IMR-90 (cell line): Measurements from ENCODE around the gene CTSH. TPM values are rescaled to one million over a fixed set of nuclear protein-coding genes. Genes with fewer than 3 reads are reported as not detected.

Experiments used
- ATAC-seq: fragments of 200-7000 bp; cut with Tn5 transposase; 2 replicates; pipeline ENCODE4 v1.9.1; 2020; ENCODE audit warnings: low read depth, mild to moderate bottlenecking, moderate library complexity
- BruUV-seq: library from RNA; stranded (reverse); fragments of 400-500 nt; replicated peaks from 2 replicates; lab custom pipeline; 2021; lab: Mats Ljungman, UMichigan
- CTCF ChIA-PET: fragments of 300-600 bp; formaldehyde crosslinking; extraction: SDS; loops from one replicate; lab custom pipeline; 2021; ENCODE audit warnings: antibody characterized with exemption; lab: Yijun Ruan, JAX
- POLR2A ChIA-PET: fragments of 300-600 bp; sonication (Branson Sonifier 250); formaldehyde crosslinking; loops from one replicate; lab custom pipeline; 2022; ENCODE audit warnings: antibody characterized with exemption; ENCODE audit not compliant: unreplicated experiment; lab: Charles Lee
- DNase-seq: peaks from one replicate; pipeline ENCODE4 v3.0.0; 2013
- H2AFZ ChIP-seq: replicated peaks from 2 replicates; pipeline ENCODE3; 2013; ENCODE audit warnings: low read length, mild to moderate bottlenecking; ENCODE audit not compliant: poor library complexity
- H2AK5ac ChIP-seq: 2 replicates; pipeline ENCODE4 v1.6.1; 2013; ENCODE audit warnings: low read depth, low read length, inconsistent platforms
- H2AK9ac ChIP-seq: replicated peaks from 2 replicates; pipeline ENCODE3; 2013; ENCODE audit warnings: mild to moderate bottlenecking, low read depth, low read length, moderate library complexity; ENCODE audit not compliant: poor library complexity
- H2BK120ac ChIP-seq: 2 replicates; pipeline ENCODE4 v1.6.1; 2013; ENCODE audit warnings: low read depth, low read length, inconsistent platforms
- H2BK15ac ChIP-seq: 3 replicates; pipeline ENCODE4 v1.6.1; 2013; ENCODE audit warnings: low read depth, low read length, inconsistent platforms
- H2BK20ac ChIP-seq: 2 replicates; pipeline ENCODE4 v1.6.1; 2013; ENCODE audit warnings: low read depth, mild to moderate bottlenecking, inconsistent platforms, low read length, moderate library complexity
- H2BK5ac ChIP-seq: 2 replicates; pipeline ENCODE4 v1.6.1; 2013; ENCODE audit warnings: mild to moderate bottlenecking, low read depth, low read length, inconsistent platforms; ENCODE audit not compliant: poor library complexity, severe bottlenecking
- H3K14ac ChIP-seq: replicated peaks from 2 replicates; pipeline ENCODE4 v1.6.1; 2013; ENCODE audit warnings: low read depth, low read length, inconsistent platforms
- H3K18ac ChIP-seq: 2 replicates; pipeline ENCODE4 v1.6.1; 2013; ENCODE audit warnings: low read depth, low read length, control low read depth
- H3K23ac ChIP-seq: 2 replicates; pipeline ENCODE4 v1.6.1; 2013; ENCODE audit warnings: low read depth, low read length, inconsistent platforms
- H3K27ac ChIP-seq: 2 replicates; pipeline ENCODE4 v1.5.1; 2013; ENCODE audit warnings: mild to moderate bottlenecking, control low read depth, low read length; ENCODE audit not compliant: insufficient read depth
- H3K27me3 ChIP-seq: 2 replicates; pipeline ENCODE4 v1.6.1; 2013; ENCODE audit warnings: low read length; ENCODE audit not compliant: control insufficient read depth, insufficient read depth
- H3K36me3 ChIP-seq: 2 replicates; pipeline ENCODE4 v1.6.1; 2013; ENCODE audit warnings: low read length, mixed read lengths; ENCODE audit not compliant: control insufficient read depth, insufficient read depth
- H3K4ac ChIP-seq: 2 replicates; pipeline ENCODE4 v1.6.1; 2013; ENCODE audit warnings: low read depth, low read length, inconsistent platforms
- H3K4me1 ChIP-seq: 2 replicates; pipeline ENCODE4 v1.6.1; 2013; ENCODE audit warnings: low read length, mixed read lengths; ENCODE audit not compliant: control insufficient read depth, insufficient read depth
- H3K4me2 ChIP-seq: 2 replicates; pipeline ENCODE4 v1.6.1; 2013; ENCODE audit warnings: low read depth, mild to moderate bottlenecking, control low read depth, low read length, moderate library complexity
- H3K4me3 ChIP-seq: 2 replicates; pipeline ENCODE4 v1.5.1; 2013; ENCODE audit warnings: low read depth, mild to moderate bottlenecking, control low read depth, low read length, moderate library complexity; ENCODE audit not compliant: insufficient read depth
- H3K56ac ChIP-seq: 2 replicates; pipeline ENCODE4 v1.6.1; 2013; ENCODE audit warnings: low read length, inconsistent platforms; ENCODE audit not compliant: insufficient read depth; ENCODE audit errors: extremely low read depth
- H3K79me1 ChIP-seq, 2 experiments: 2 replicates each; pipeline ENCODE4 v1.6.1; 2013; ENCODE audit warnings: low read length in 2 of 2, inconsistent platforms in 1 of 2, low read depth in 1 of 2
- H3K9ac ChIP-seq: 2 replicates; pipeline ENCODE4 v1.6.1; 2013; ENCODE audit warnings: low read depth, low read length, control low read depth
- H3K9me1 ChIP-seq: 2 replicates; pipeline ENCODE4 v1.6.1; 2013; ENCODE audit warnings: low read length, inconsistent platforms; ENCODE audit not compliant: insufficient read depth
- H3K9me3 ChIP-seq: 2 replicates; pipeline ENCODE4 v1.6.1; 2013; ENCODE audit warnings: low read length; ENCODE audit not compliant: control insufficient read depth, insufficient read depth
- H4K20me1 ChIP-seq: 2 replicates; pipeline ENCODE4 v1.6.1; 2013; ENCODE audit warnings: low read length, inconsistent platforms; ENCODE audit not compliant: insufficient read depth
- H4K5ac ChIP-seq: 2 replicates; pipeline ENCODE4 v1.6.1; 2013; ENCODE audit warnings: mild to moderate bottlenecking, low read depth, low read length, control low read depth
- H4K8ac ChIP-seq, 2 experiments: 2 replicates each; pipeline ENCODE4 v1.6.1; 2013; ENCODE audit warnings: low read depth in 2 of 2, low read length in 2 of 2, control low read depth in 1 of 2, inconsistent platforms in 1 of 2
- H4K91ac ChIP-seq: 2 replicates; pipeline ENCODE4 v1.6.1; 2013; ENCODE audit warnings: low read depth, low read length, inconsistent platforms; ENCODE audit not compliant: insufficient read depth
- CEBPB ChIP-seq: IDR thresholded peaks from 2 replicates; pipeline ENCODE4 v1.6.1; 2012; ENCODE audit warnings: low read depth, low read length, improper control_type of control experiment
- MAFK ChIP-seq: IDR thresholded peaks from 2 replicates; pipeline ENCODE4 v1.6.1; 2012; ENCODE audit warnings: low read depth, low read length, improper control_type of control experiment
- WGBS, 2 experiments: methylation state at CpG; one replicate each; pipeline versions ENCODE4 v1.1.5 to v1.1.7; 2013; ENCODE audit warnings: missing lambda C conversion rate in 2 of 2; ENCODE audit not compliant: insufficient read length in 1 of 2; ENCODE audit errors: extremely low coverage in 2 of 2; 5-methylcytosine and 5-hydroxymethylcytosine counted together
- dilution Hi-C: fragments of 300-500 bp; cut with HindIII; formaldehyde crosslinking; loops from one replicate; pipeline ENCODE4 v1.14.3; 2018; ENCODE audit warnings: low sequenced_read_pairs; ENCODE audit not compliant: unreplicated experiment
- in situ Hi-C: fragments of 300-500 bp; cut with MboI; formaldehyde crosslinking; loops from 3 replicates; pipeline ENCODE4 v1.14.3; 2019; ENCODE audit warnings: low sequenced_read_pairs, inconsistent platforms, mixed read lengths
- intact Hi-C: fragments of 100-400 bp; cut with micrococcal nuclease; formaldehyde crosslinking; loops from 2 replicates; pipeline ENCODE4 v1.10.0; 2022
- polyA plus RNA-seq, 3 experiments: library from polyadenylated mRNA; depleted of rRNA; stranded (reverse); fragments of >200 nt; gene quantifications; 2 replicates each; pipeline ENCODE4 v1.2.3, GENCODE V29; 2012; ENCODE audit warnings: low replicate concordance in 1 of 3
- total RNA-seq: library from RNA; depleted of rRNA; stranded (reverse); fragments of >200 nt; gene quantifications from 2 replicates; pipeline ENCODE4 v1.2.3, GENCODE V29; 2012
- TF ChIP-seq, protein P1 (sequence below): fragments of 150-350 bp; IDR thresholded peaks from 2 replicates; pipeline ENCODE4 v1.6.1; 2016; ENCODE audit warnings: low read depth, mild to moderate bottlenecking, low read length, moderate library complexity, borderline replicate concordance

The CTSH gene
- total and polyA plus RNA-seq, 2 of the 4 experiments (the other 2 are of a cell fraction) = 11.7 to 13.9 TPM

DNA sequence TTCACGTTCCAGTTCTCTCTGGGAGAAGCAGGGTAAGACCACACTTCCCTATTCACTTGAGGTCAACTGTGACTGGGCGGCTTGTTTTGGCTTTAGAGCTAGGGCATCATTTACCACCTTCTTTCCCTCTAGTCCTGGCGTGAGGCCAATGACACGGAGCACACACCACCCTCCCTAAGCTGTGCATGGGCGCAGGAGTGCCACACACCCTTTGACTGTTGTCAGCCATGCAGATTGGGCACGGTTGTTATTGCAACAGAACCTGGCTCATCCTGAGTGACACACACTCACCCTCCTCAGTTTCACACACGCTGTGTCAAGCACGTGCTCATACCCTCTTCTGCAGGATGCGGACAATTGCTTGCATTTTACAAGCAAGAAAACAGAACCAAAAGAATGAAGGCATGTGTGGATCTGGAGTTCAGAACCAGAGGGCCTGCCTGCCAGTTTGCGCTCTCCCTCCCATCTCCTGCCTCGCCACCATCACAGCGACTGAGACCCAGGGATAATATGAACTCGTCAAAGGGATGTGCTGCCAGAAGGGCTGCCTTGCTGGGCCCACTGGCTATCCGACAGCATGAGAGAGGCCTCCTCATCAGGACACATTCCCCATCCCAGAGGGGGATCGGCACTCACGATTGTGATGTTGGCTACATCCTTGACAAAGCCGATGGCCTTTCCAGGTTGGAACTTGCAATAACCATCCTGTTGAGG, 17.6 kb downstream of the CTSH start:
- Histone ChIP-seq H3K4ac (no peak overlapping the region), H3K4me2 (no peak overlapping the region), H3K9me3 (no peaks in the 10 kb centered on the region), H3K79me1 (no peaks in the 10 kb centered on the region; a peak in 1 of 4 replicates), H2BK5ac (no peak overlapping the region), H3K4me1 (peaks cover 8% of the 10 kb centered on the region), H3K56ac (no peak overlapping the region), H4K20me1 (peaks cover 19% of the 10 kb centered on the region; the same call in 1 of the 2 replicates), H3K9me1 (peaks cover 35% of the 10 kb centered on the region), H2BK120ac (no peak overlapping the region), H2BK20ac (no peak overlapping the region), H3K27me3 (no peaks in the 10 kb centered on the region), H3K36me3 (peaks cover 28% of the 10 kb centered on the region), H3K9ac (no peak overlapping the region), H4K91ac (no peak overlapping the region), H3K18ac (no peak overlapping the region), H3K14ac (no peak overlapping the region), H2AK9ac (peak overlapping the region; percentile 74), H3K23ac (no peak overlapping the region), H3K27ac (no peak overlapping the region), H4K8ac (no peak overlapping the region), H2AFZ (no peak overlapping the region), H4K5ac (no peak overlapping the region), H2AK5ac (no peak overlapping the region), H3K4me3 (no peak overlapping the region), H2BK15ac (no peak overlapping the region)
- dilution Hi-C loops (no loop called here), in situ Hi-C loops (no loop called here), intact Hi-C loops (no loop called here)
- ATAC-seq (no peak), DNase-seq (no peak)
- CTCF ChIA-PET = no interaction called here
- peak; percentile 14; the same call in 1 of the 2 replicates for TF ChIP-seq CEBPB
- TF ChIP-seq, protein P1, sequence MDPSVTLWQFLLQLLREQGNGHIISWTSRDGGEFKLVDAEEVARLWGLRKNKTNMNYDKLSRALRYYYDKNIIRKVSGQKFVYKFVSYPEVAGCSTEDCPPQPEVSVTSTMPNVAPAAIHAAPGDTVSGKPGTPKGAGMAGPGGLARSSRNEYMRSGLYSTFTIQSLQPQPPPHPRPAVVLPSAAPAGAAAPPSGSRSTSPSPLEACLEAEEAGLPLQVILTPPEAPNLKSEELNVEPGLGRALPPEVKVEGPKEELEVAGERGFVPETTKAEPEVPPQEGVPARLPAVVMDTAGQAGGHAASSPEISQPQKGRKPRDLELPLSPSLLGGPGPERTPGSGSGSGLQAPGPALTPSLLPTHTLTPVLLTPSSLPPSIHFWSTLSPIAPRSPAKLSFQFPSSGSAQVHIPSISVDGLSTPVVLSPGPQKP = no peak
- no peak for TF ChIP-seq MAFK
- POLR2A ChIA-PET = no interaction called here
- WGBS, 2 experiments = 76% methylated on average over 6 of the region's 17 CpGs; no CpG with 5 or more reads in 1 of the 2 experiments
- BruUV-seq = no TSS peak
